Measurements from ENCODE around the gene WDR18.

Gene WDR18

GRCh38 chr19:939922-940321 lies 44.2 kb upstream of the WDR18 start:
- H4K20me1 ChIP-seq (ENCODE audit: insufficient read depth, low read length), result no peaks in the 10 kb centered on the region
- no peak for TF ChIP-seq CTCF (IDR thresholded peaks at IDR 0.05; ENCODE audit: low read length)
- no peak for TF ChIP-seq EZH2phosphoT487 (IDR thresholded peaks at IDR 0.05; ENCODE audit: low read length)
- TF ChIP-seq EZH2 (optimal IDR thresholded peaks at IDR 0.05; ENCODE audit: low read depth, low read length), result no peak
- no peaks in the 10 kb centered on the region for H3K4me1 ChIP-seq (ENCODE audit: low read length)
- no peak for DNase-seq
- H3F3A ChIP-seq (ENCODE audit: insufficient read depth, low read length), result no peaks in the 10 kb centered on the region
- no peak overlapping the region for H2AFZ ChIP-seq (ENCODE audit: low read length)
- H3K9ac ChIP-seq (ENCODE audit: low read length), result no peak overlapping the region
- no peaks in the 10 kb centered on the region for H3K9me2 ChIP-seq (replicated peaks; ENCODE audit: insufficient read depth, low read length)
- H3K27ac ChIP-seq (ENCODE audit: low read length), result no peak overlapping the region
- no peaks in the 10 kb centered on the region for H3K27me3 ChIP-seq (replicated peaks; ENCODE audit: insufficient read depth, low read length)
- H3K4me2 ChIP-seq (ENCODE audit: low read depth, low read length), result no peak overlapping the region
- no peak overlapping the region for H3K4me3 ChIP-seq (ENCODE audit: low read length)
- H3K36me3 ChIP-seq (replicated peaks; ENCODE audit: insufficient read depth, low read length), result no peaks in the 10 kb centered on the region
- H3K9me3 ChIP-seq (replicated peaks; ENCODE audit: insufficient read depth, low read length), result no peaks in the 10 kb centered on the region
- peaks cover 44% of the 10 kb centered on the region for H3K79me2 ChIP-seq (ENCODE audit: low read length)

- DNase-seq, result no peak
- H3K4me1 ChIP-seq (ENCODE audit: low read length), result no peaks in the 10 kb centered on the region
- no peak overlapping the region for H3K27ac ChIP-seq (ENCODE audit: low read length)
- no peaks in the 10 kb centered on the region for H3K9me2 ChIP-seq (replicated peaks; ENCODE audit: insufficient read depth, low read length)
- peaks cover 45% of the 10 kb centered on the region for H3K79me2 ChIP-seq (ENCODE audit: low read length)
- no peak overlapping the region for H3K4me3 ChIP-seq (ENCODE audit: low read length)
- H2AFZ ChIP-seq (ENCODE audit: low read length), result no peak overlapping the region
- no peaks in the 10 kb centered on the region for H3K9me3 ChIP-seq (replicated peaks; ENCODE audit: insufficient read depth, low read length)
- no peak overlapping the region for H3K4me2 ChIP-seq (ENCODE audit: low read depth, low read length)
- H4K20me1 ChIP-seq (ENCODE audit: insufficient read depth, low read length), result no peaks in the 10 kb centered on the region
- no peaks in the 10 kb centered on the region for H3F3A ChIP-seq (ENCODE audit: insufficient read depth, low read length)
- H3K9ac ChIP-seq (ENCODE audit: low read length), result no peak overlapping the region
- H3K36me3 ChIP-seq (replicated peaks; ENCODE audit: insufficient read depth, low read length), result no peaks in the 10 kb centered on the region
- TF ChIP-seq EZH2phosphoT487 (IDR thresholded peaks at IDR 0.05; ENCODE audit: low read length), result no peak
- TF ChIP-seq EZH2 (optimal IDR thresholded peaks at IDR 0.05; ENCODE audit: low read depth, low read length), result no peak
- TF ChIP-seq CTCF (IDR thresholded peaks at IDR 0.05; ENCODE audit: low read length), result no peak
- no peaks in the 10 kb centered on the region for H3K27me3 ChIP-seq (replicated peaks; ENCODE audit: insufficient read depth, low read length)
Observed at GRCh38 chr19:940591-941291, 43.4 kb upstream of the WDR18 start.

DNA sequence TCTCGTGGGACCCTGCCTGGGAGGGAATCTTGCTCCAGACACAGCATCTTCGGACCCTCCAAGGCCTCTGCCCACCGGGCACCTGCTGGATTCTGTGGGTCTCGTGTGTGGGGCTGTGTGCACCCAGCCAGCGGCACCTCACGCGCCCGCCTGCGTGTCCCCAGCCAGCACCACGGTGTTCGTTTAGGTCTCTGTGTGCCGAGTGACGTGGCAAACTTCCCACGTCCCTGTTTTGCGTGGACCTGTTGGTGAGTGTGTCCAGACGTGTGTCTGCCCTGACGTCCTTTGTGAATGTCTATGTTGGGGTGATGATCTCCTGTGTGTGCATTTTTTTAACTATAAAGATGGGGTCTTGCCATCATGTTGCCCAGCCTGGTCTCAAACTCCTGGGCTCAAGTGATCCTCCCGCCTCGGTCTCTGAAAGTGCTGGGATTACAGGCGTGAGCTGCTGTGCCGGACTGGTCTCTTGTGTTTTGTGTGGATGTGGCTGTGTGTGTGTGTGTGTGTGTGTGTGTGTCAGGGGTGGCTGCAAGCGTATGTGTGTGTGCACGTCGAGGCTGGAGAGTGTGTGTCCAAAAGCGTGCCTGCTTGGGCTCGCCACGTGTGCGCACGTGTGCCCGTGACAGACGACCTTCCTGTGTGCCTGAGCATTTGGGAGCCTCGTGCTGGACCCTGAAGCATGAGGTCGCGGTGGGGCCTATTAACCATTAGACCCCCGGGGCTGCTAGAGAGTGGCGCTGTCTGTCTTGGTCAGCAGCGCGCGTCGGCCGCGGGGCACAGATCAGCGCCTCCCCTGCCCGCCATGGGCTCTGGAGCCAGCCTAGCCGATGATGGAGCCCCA lies 42.6 kb upstream of the WDR18 start:
- peaks cover 46% of the 10 kb centered on the region for H3K79me2 ChIP-seq (ENCODE audit: low read length)
- H3K27me3 ChIP-seq (replicated peaks; ENCODE audit: insufficient read depth, low read length), result no peaks in the 10 kb centered on the region
- no peaks in the 10 kb centered on the region for H3K9me3 ChIP-seq (replicated peaks; ENCODE audit: insufficient read depth, low read length)
- DNase-seq, result no peak
- TF ChIP-seq CTCF (IDR thresholded peaks at IDR 0.05; ENCODE audit: low read length) (no peak), EZH2 (optimal IDR thresholded peaks at IDR 0.05; ENCODE audit: low read depth, low read length) (no peak), EZH2phosphoT487 (IDR thresholded peaks at IDR 0.05; ENCODE audit: low read length) (no peak)
- no peak overlapping the region for H3K9ac ChIP-seq (ENCODE audit: low read length)
- H3K4me1 ChIP-seq (ENCODE audit: low read length), result no peaks in the 10 kb centered on the region
- H3K27ac ChIP-seq (ENCODE audit: low read length), result no peak overlapping the region
- no peak overlapping the region for H2AFZ ChIP-seq (ENCODE audit: low read length)
- H3K4me3 ChIP-seq (ENCODE audit: low read length), result no peak overlapping the region
- H3K9me2 ChIP-seq (replicated peaks; ENCODE audit: insufficient read depth, low read length), result no peaks in the 10 kb centered on the region
- H4K20me1 ChIP-seq (ENCODE audit: insufficient read depth, low read length), result no peaks in the 10 kb centered on the region
- no peak overlapping the region for H3K4me2 ChIP-seq (ENCODE audit: low read depth, low read length)
- H3K36me3 ChIP-seq (replicated peaks; ENCODE audit: insufficient read depth, low read length), result no peaks in the 10 kb centered on the region
- H3F3A ChIP-seq (ENCODE audit: insufficient read depth, low read length), result no peaks in the 10 kb centered on the region

All from MM.1S (cell line).